Measurements from ENCODE around the gene PLCB4. TPM values are rescaled to one million over a fixed set of nuclear protein-coding genes. Genes with fewer than 3 reads are reported as not detected.

PLCB4 gene
- polyA plus RNA-seq, 3 donors, result not detected

GRCh38 chr20:9241232-9241692 is 172.4 kb downstream of the PLCB4 start:
- no peak overlapping the region for H3K4me3 ChIP-seq (replicated peaks in 1 of 3; ENCODE audit: low read depth in 2 of 3, low read length in 3 of 3)
- intact Hi-C loops (cut with micrococcal nuclease), result no loop called here
- H3K27me3 ChIP-seq (ENCODE audit: control insufficient read depth in 2 of 2, insufficient read depth in 2 of 2, low read length in 2 of 2), result no peaks in the 10 kb centered on the region
- no peaks in the 10 kb centered on the region for H3K79me2 ChIP-seq (ENCODE audit: insufficient read depth, low read length)
- TF ChIP-seq, protein P1, sequence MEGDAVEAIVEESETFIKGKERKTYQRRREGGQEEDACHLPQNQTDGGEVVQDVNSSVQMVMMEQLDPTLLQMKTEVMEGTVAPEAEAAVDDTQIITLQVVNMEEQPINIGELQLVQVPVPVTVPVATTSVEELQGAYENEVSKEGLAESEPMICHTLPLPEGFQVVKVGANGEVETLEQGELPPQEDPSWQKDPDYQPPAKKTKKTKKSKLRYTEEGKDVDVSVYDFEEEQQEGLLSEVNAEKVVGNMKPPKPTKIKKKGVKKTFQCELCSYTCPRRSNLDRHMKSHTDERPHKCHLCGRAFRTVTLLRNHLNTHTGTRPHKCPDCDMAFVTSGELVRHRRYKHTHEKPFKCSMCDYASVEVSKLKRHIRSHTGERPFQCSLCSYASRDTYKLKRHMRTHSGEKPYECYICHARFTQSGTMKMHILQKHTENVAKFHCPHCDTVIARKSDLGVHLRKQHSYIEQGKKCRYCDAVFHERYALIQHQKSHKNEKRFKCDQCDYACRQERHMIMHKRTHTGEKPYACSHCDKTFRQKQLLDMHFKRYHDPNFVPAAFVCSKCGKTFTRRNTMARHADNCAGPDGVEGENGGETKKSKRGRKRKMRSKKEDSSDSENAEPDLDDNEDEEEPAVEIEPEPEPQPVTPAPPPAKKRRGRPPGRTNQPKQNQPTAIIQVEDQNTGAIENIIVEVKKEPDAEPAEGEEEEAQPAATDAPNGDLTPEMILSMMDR (IDR thresholded peaks at IDR 0.05), result no peak
- H3K9me3 ChIP-seq (replicated peaks in 1 of 2; ENCODE audit: control insufficient read depth in 1 of 2, insufficient read depth in 1 of 2, low read length in 2 of 2), result no peaks in the 10 kb centered on the region
- H4K20me1 ChIP-seq (ENCODE audit: insufficient read depth, low read length), result no peaks in the 10 kb centered on the region
- H3K9ac ChIP-seq (ENCODE audit: insufficient read depth, low read length, poor library complexity, severe bottlenecking), result no peak overlapping the region
- peak overlapping the region in 1 of 2 donors; percentile 1 for H3K4me3 Mint-ChIP-seq
- no peak overlapping the region for H3K27ac Mint-ChIP-seq
- H3K9me3 Mint-ChIP-seq, result peaks cover 0 to 3% (median 0%) of the 10 kb centered on the region in 7 donors
- no peaks in the 10 kb centered on the region for H3K36me3 Mint-ChIP-seq
- H3K27me3 Mint-ChIP-seq (ENCODE audit: low read depth in 3 of 3), result peaks cover 0 to 3% (median 3%) of the 10 kb centered on the region in 3 donors
- no peak overlapping the region for H3K27ac ChIP-seq (ENCODE audit: low read depth in 1 of 2, low read length in 2 of 2)
- H3K36me3 ChIP-seq (replicated peaks in 1 of 2; ENCODE audit: control insufficient read depth in 1 of 2, insufficient read depth in 2 of 2, low read length in 2 of 2), result no peaks in the 10 kb centered on the region
- H3K4me1 ChIP-seq (ENCODE audit: control insufficient read depth in 1 of 2, insufficient read depth in 2 of 2, low read length in 2 of 2), result peaks cover 7 to 11% of the 10 kb centered on the region in 2 donors
- H2AFZ ChIP-seq (ENCODE audit: insufficient read depth, low read depth, low read length, poor library complexity, severe bottlenecking), result no peak overlapping the region
- H3K4me1 Mint-ChIP-seq, result peaks cover 28% of the 10 kb centered on the region
- H3K4me2 ChIP-seq (replicated peaks; ENCODE audit: extremely low read depth, low read length, poor library complexity, severe bottlenecking), result no peak overlapping the region
- DNase-seq, result no peak

DNA sequence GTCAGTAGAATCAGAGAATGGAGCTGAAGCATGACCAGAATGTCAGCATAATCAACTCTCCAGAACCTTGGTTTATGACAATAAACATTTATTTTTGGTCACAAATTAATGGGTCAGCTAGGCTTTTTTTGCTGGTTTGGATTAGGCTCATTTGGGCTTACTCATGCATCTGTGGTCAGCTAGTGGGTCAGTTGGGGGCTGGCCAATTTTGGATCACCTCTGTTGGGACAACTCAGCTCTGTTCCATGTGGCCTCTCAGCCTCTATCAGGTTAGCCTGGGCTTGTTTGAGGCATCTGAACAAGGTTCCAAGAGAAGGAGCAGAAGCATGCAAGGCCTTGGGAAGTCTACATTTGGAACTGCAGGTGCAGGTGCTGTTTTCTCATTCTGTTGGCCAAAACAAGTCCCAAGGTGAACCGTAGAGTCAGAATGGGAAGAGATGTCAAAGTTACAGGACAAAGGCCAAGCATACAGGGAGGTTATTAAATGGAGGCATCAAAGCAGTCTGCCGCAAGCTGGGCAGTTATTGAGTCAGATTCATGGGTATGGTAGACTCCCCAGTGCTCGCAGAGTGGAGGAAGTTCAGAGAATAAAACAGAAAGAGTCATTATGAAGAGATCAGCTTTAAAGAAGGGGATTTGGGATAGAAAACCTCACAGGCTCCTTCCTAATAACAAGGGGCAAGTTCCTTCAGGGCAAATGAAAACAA is 173.0 kb downstream of the PLCB4 start:
- H3K36me3 ChIP-seq (replicated peaks in 1 of 2; ENCODE audit: control insufficient read depth in 1 of 2, insufficient read depth in 2 of 2, low read length in 2 of 2), result no peaks in the 10 kb centered on the region
- Mint-ChIP-seq H3K36me3 (no peaks in the 10 kb centered on the region), H3K4me1 (peaks cover 29% of the 10 kb centered on the region), H3K9me3 (peaks cover 0 to 3% (median 0%) of the 10 kb centered on the region in 7 donors), H3K4me3 (no peak overlapping the region), H3K27me3 (ENCODE audit: low read depth in 3 of 3) (peaks cover 0 to 3% (median 3%) of the 10 kb centered on the region in 3 donors), H3K27ac (peak overlapping the region in 1 of 7 donors; percentile 9)
- no peak for DNase-seq
- no peaks in the 10 kb centered on the region for H3K79me2 ChIP-seq (ENCODE audit: insufficient read depth, low read length)
- H3K4me1 ChIP-seq (ENCODE audit: control insufficient read depth in 1 of 2, insufficient read depth in 2 of 2, low read length in 2 of 2), result peaks cover 7 to 11% of the 10 kb centered on the region in 2 donors
- H3K4me3 ChIP-seq (replicated peaks in 1 of 3; ENCODE audit: low read depth in 2 of 3, low read length in 3 of 3), result no peak overlapping the region
- no peaks in the 10 kb centered on the region for H3K27me3 ChIP-seq (ENCODE audit: control insufficient read depth in 2 of 2, insufficient read depth in 2 of 2, low read length in 2 of 2)
- H3K9ac ChIP-seq (ENCODE audit: insufficient read depth, low read length, poor library complexity, severe bottlenecking), result no peak overlapping the region
- no peaks in the 10 kb centered on the region for H3K9me3 ChIP-seq (replicated peaks in 1 of 2; ENCODE audit: control insufficient read depth in 1 of 2, insufficient read depth in 1 of 2, low read length in 2 of 2)
- no peak overlapping the region for H3K27ac ChIP-seq (ENCODE audit: low read depth in 1 of 2, low read length in 2 of 2)
- intact Hi-C loops (cut with micrococcal nuclease), result no loop called here
- TF ChIP-seq, protein P1 (IDR thresholded peaks at IDR 0.05), result no peak
- no peak overlapping the region for H3K4me2 ChIP-seq (replicated peaks; ENCODE audit: extremely low read depth, low read length, poor library complexity, severe bottlenecking)
- no peaks in the 10 kb centered on the region for H4K20me1 ChIP-seq (ENCODE audit: insufficient read depth, low read length)
- WGBS (ENCODE audit: insufficient coverage), result 100% methylated on average over 2 of the region's 3 CpGs
- no peak overlapping the region for H2AFZ ChIP-seq (ENCODE audit: insufficient read depth, low read depth, low read length, poor library complexity, severe bottlenecking)

Data from CD14-positive monocyte (primary cell).